IMR-90 (cell line): Measurements from ENCODE around the gene INPP5A. TPM values are rescaled to one million over a fixed set of nuclear protein-coding genes. Genes with fewer than 3 reads are reported as not detected.

Experiments used
- ATAC-seq: fragments of 200-7000 bp; cut with Tn5 transposase; 2 replicates; pipeline ENCODE4 v1.9.1; 2020; ENCODE audit warnings: low read depth, mild to moderate bottlenecking, moderate library complexity
- BruUV-seq: library from RNA; stranded (reverse); fragments of 400-500 nt; replicated peaks from 2 replicates; lab custom pipeline; 2021; lab: Mats Ljungman, UMichigan
- CTCF ChIA-PET: fragments of 300-600 bp; formaldehyde crosslinking; extraction: SDS; loops from one replicate; lab custom pipeline; 2021; ENCODE audit warnings: antibody characterized with exemption; lab: Yijun Ruan, JAX
- POLR2A ChIA-PET: fragments of 300-600 bp; sonication (Branson Sonifier 250); formaldehyde crosslinking; loops from one replicate; lab custom pipeline; 2022; ENCODE audit warnings: antibody characterized with exemption; ENCODE audit not compliant: unreplicated experiment; lab: Charles Lee
- DNase-seq: peaks from one replicate; pipeline ENCODE4 v3.0.0; 2013
- H2AFZ ChIP-seq: replicated peaks from 2 replicates; pipeline ENCODE3; 2013; ENCODE audit warnings: low read length, mild to moderate bottlenecking; ENCODE audit not compliant: poor library complexity
- H2AK5ac ChIP-seq: 2 replicates; pipeline ENCODE4 v1.6.1; 2013; ENCODE audit warnings: low read depth, low read length, inconsistent platforms
- H2AK9ac ChIP-seq: replicated peaks from 2 replicates; pipeline ENCODE3; 2013; ENCODE audit warnings: mild to moderate bottlenecking, low read depth, low read length, moderate library complexity; ENCODE audit not compliant: poor library complexity
- H2BK120ac ChIP-seq: 2 replicates; pipeline ENCODE4 v1.6.1; 2013; ENCODE audit warnings: low read depth, low read length, inconsistent platforms
- H2BK15ac ChIP-seq: 3 replicates; pipeline ENCODE4 v1.6.1; 2013; ENCODE audit warnings: low read depth, low read length, inconsistent platforms
- H2BK20ac ChIP-seq: 2 replicates; pipeline ENCODE4 v1.6.1; 2013; ENCODE audit warnings: low read depth, mild to moderate bottlenecking, inconsistent platforms, low read length, moderate library complexity
- H2BK5ac ChIP-seq: 2 replicates; pipeline ENCODE4 v1.6.1; 2013; ENCODE audit warnings: mild to moderate bottlenecking, low read depth, low read length, inconsistent platforms; ENCODE audit not compliant: poor library complexity, severe bottlenecking
- H3K14ac ChIP-seq: replicated peaks from 2 replicates; pipeline ENCODE4 v1.6.1; 2013; ENCODE audit warnings: low read depth, low read length, inconsistent platforms
- H3K18ac ChIP-seq: 2 replicates; pipeline ENCODE4 v1.6.1; 2013; ENCODE audit warnings: low read depth, low read length, control low read depth
- H3K23ac ChIP-seq: 2 replicates; pipeline ENCODE4 v1.6.1; 2013; ENCODE audit warnings: low read depth, low read length, inconsistent platforms
- H3K27ac ChIP-seq: 2 replicates; pipeline ENCODE4 v1.5.1; 2013; ENCODE audit warnings: mild to moderate bottlenecking, control low read depth, low read length; ENCODE audit not compliant: insufficient read depth
- H3K27me3 ChIP-seq: 2 replicates; pipeline ENCODE4 v1.6.1; 2013; ENCODE audit warnings: low read length; ENCODE audit not compliant: control insufficient read depth, insufficient read depth
- H3K36me3 ChIP-seq: 2 replicates; pipeline ENCODE4 v1.6.1; 2013; ENCODE audit warnings: low read length, mixed read lengths; ENCODE audit not compliant: control insufficient read depth, insufficient read depth
- H3K4ac ChIP-seq: 2 replicates; pipeline ENCODE4 v1.6.1; 2013; ENCODE audit warnings: low read depth, low read length, inconsistent platforms
- H3K4me1 ChIP-seq: 2 replicates; pipeline ENCODE4 v1.6.1; 2013; ENCODE audit warnings: low read length, mixed read lengths; ENCODE audit not compliant: control insufficient read depth, insufficient read depth
- H3K4me2 ChIP-seq: 2 replicates; pipeline ENCODE4 v1.6.1; 2013; ENCODE audit warnings: low read depth, mild to moderate bottlenecking, control low read depth, low read length, moderate library complexity
- H3K4me3 ChIP-seq: 2 replicates; pipeline ENCODE4 v1.5.1; 2013; ENCODE audit warnings: low read depth, mild to moderate bottlenecking, control low read depth, low read length, moderate library complexity; ENCODE audit not compliant: insufficient read depth
- H3K56ac ChIP-seq: 2 replicates; pipeline ENCODE4 v1.6.1; 2013; ENCODE audit warnings: low read length, inconsistent platforms; ENCODE audit not compliant: insufficient read depth; ENCODE audit errors: extremely low read depth
- H3K79me1 ChIP-seq, 2 experiments: 2 replicates each; pipeline ENCODE4 v1.6.1; 2013; ENCODE audit warnings: low read length in 2 of 2, inconsistent platforms in 1 of 2, low read depth in 1 of 2
- H3K9ac ChIP-seq: 2 replicates; pipeline ENCODE4 v1.6.1; 2013; ENCODE audit warnings: low read depth, low read length, control low read depth
- H3K9me1 ChIP-seq: 2 replicates; pipeline ENCODE4 v1.6.1; 2013; ENCODE audit warnings: low read length, inconsistent platforms; ENCODE audit not compliant: insufficient read depth
- H3K9me3 ChIP-seq: 2 replicates; pipeline ENCODE4 v1.6.1; 2013; ENCODE audit warnings: low read length; ENCODE audit not compliant: control insufficient read depth, insufficient read depth
- H4K20me1 ChIP-seq: 2 replicates; pipeline ENCODE4 v1.6.1; 2013; ENCODE audit warnings: low read length, inconsistent platforms; ENCODE audit not compliant: insufficient read depth
- H4K5ac ChIP-seq: 2 replicates; pipeline ENCODE4 v1.6.1; 2013; ENCODE audit warnings: mild to moderate bottlenecking, low read depth, low read length, control low read depth
- H4K8ac ChIP-seq, 2 experiments: 2 replicates each; pipeline ENCODE4 v1.6.1; 2013; ENCODE audit warnings: low read depth in 2 of 2, low read length in 2 of 2, control low read depth in 1 of 2, inconsistent platforms in 1 of 2
- H4K91ac ChIP-seq: 2 replicates; pipeline ENCODE4 v1.6.1; 2013; ENCODE audit warnings: low read depth, low read length, inconsistent platforms; ENCODE audit not compliant: insufficient read depth
- RAD21 ChIP-seq: IDR thresholded peaks from 2 replicates; pipeline ENCODE4 v1.6.1; 2012; ENCODE audit warnings: low read length, improper control_type of control experiment
- WGBS, 2 experiments: methylation state at CpG; one replicate each; pipeline versions ENCODE4 v1.1.5 to v1.1.7; 2013; ENCODE audit warnings: missing lambda C conversion rate in 2 of 2; ENCODE audit not compliant: insufficient read length in 1 of 2; ENCODE audit errors: extremely low coverage in 2 of 2; 5-methylcytosine and 5-hydroxymethylcytosine counted together
- dilution Hi-C: fragments of 300-500 bp; cut with HindIII; formaldehyde crosslinking; loops from one replicate; pipeline ENCODE4 v1.14.3; 2018; ENCODE audit warnings: low sequenced_read_pairs; ENCODE audit not compliant: unreplicated experiment
- in situ Hi-C: fragments of 300-500 bp; cut with MboI; formaldehyde crosslinking; loops from 3 replicates; pipeline ENCODE4 v1.14.3; 2019; ENCODE audit warnings: low sequenced_read_pairs, inconsistent platforms, mixed read lengths
- intact Hi-C: fragments of 100-400 bp; cut with micrococcal nuclease; formaldehyde crosslinking; loops from 2 replicates; pipeline ENCODE4 v1.10.0; 2022
- polyA plus RNA-seq, 3 experiments: library from polyadenylated mRNA; depleted of rRNA; stranded (reverse); fragments of >200 nt; gene quantifications; 2 replicates each; pipeline ENCODE4 v1.2.3, GENCODE V29; 2012; ENCODE audit warnings: low replicate concordance in 1 of 3
- total RNA-seq: library from RNA; depleted of rRNA; stranded (reverse); fragments of >200 nt; gene quantifications from 2 replicates; pipeline ENCODE4 v1.2.3, GENCODE V29; 2012

The INPP5A gene
- total and polyA plus RNA-seq, 2 of the 4 experiments (the other 2 are of a cell fraction): 21.4 to 36.7 TPM

GRCh38 chr10:132730573-132730953 lies 193.0 kb downstream of the INPP5A start:
- Histone ChIP-seq H3K4ac (no peak overlapping the region), H2BK5ac (no peak overlapping the region), H2BK15ac (no peak overlapping the region), H3K18ac (no peak overlapping the region), H3K27ac (no peak overlapping the region), H3K27me3 (no peaks in the 10 kb centered on the region), H3K4me2 (no peak overlapping the region), H3K36me3 (peaks cover 4% of the 10 kb centered on the region), H3K9ac (no peak overlapping the region), H4K20me1 (no peaks in the 10 kb centered on the region), H2AK5ac (no peak overlapping the region), H3K56ac (no peak overlapping the region), H4K5ac (no peak overlapping the region), H4K8ac (no peak overlapping the region), H3K4me3 (no peak overlapping the region), H3K79me1 (no peaks in the 10 kb centered on the region), H3K23ac (no peak overlapping the region), H3K4me1 (no peaks in the 10 kb centered on the region), H3K9me3 (no peaks in the 10 kb centered on the region), H2BK120ac (no peak overlapping the region), H2AK9ac (no peak overlapping the region), H3K14ac (no peak overlapping the region), H2BK20ac (no peak overlapping the region), H3K9me1 (no peaks in the 10 kb centered on the region; the same call in 1 of the 2 replicates), H2AFZ (no peak overlapping the region), H4K91ac (no peak overlapping the region)
- no TSS peak for BruUV-seq
- no peak for DNase-seq
- no peak for ATAC-seq
- no peak for TF ChIP-seq RAD21
- intact Hi-C loops: no loop called here
- ChIA-PET POLR2A (no interaction called here), CTCF (no interaction called here)
- in situ Hi-C loops: no loop called here
- 93% methylated on average over 3 of the region's 15 CpGs; no CpG with 5 or more reads in 1 of the 2 experiments for WGBS, 2 experiments
- dilution Hi-C loops: no loop called here
